NCI-H1092 (cell line): Measurements from ENCODE around the gene SGCG.
"Not testable (repeated sequence)": the region's sequence is repeated elsewhere in the genome, so short reads cannot be mapped to it uniquely, and the experiment has no call there.

Experiments used
- DNase-seq: peaks from one replicate; lab custom pipeline; 2025; lab: John Stamatoyannopoulos, UW

SGCG gene

GRCh38 chr13:23180711-23181110 lies at the start of gene SGCG:
SGCG (plus strand) TSS chr13:23180979; CDS start chr13:23203695, 22,716 bp downstream.
- DNase-seq = no peak

- DNase-seq = no peak
These were observed 46.2 kb upstream of the SGCG start for GRCh38 chr13:23134542-23134941.

GRCh38 chr13:23140492-23140891 lies 40.3 kb upstream of the SGCG start:
- no peak for DNase-seq

GRCh38 chr13:23141964-23142363 lies 38.8 kb upstream of the SGCG start:
- DNase-seq = no peak

- not testable (repeated sequence) for DNase-seq
These were observed 38.2 kb upstream of the SGCG start for GRCh38 chr13:23142607-23143006.

GRCh38 chr13:23144431-23144830 lies 36.3 kb upstream of the SGCG start:
- no peak for DNase-seq

GRCh38 chr13:23146006-23146405 lies 34.8 kb upstream of the SGCG start:
- DNase-seq = no peak

GRCh38 chr13:23146811-23147625 lies 33.8 kb upstream of the SGCG start:
- no peak for DNase-seq

GRCh38 chr13:23147827-23148226 lies 33.0 kb upstream of the SGCG start:
- no peak for DNase-seq

GRCh38 chr13:23157781-23158180 lies 23.0 kb upstream of the SGCG start:
- DNase-seq = no peak

GRCh38 chr13:23159205-23159759 lies 21.5 kb upstream of the SGCG start:
- DNase-seq = no peak

GRCh38 chr13:23159760-23160637 lies 20.8 kb upstream of the SGCG start:
- no peak for DNase-seq

GRCh38 chr13:23160638-23161480 lies 19.9 kb upstream of the SGCG start:
- DNase-seq = no peak

- no peak for DNase-seq
These were observed 19.3 kb upstream of the SGCG start for GRCh38 chr13:23161481-23161825.

GRCh38 chr13:23175920-23176319 lies 4.9 kb upstream of the SGCG start:
- DNase-seq = no peak

GRCh38 chr13:23182142-23182541 lies 1.4 kb downstream of the SGCG start:
- no peak for DNase-seq

GRCh38 chr13:23183292-23183691 lies 2.5 kb downstream of the SGCG start:
- no peak for DNase-seq

GRCh38 chr13:23185542-23185941 lies 4.8 kb downstream of the SGCG start:
- DNase-seq = no peak

- no peak for DNase-seq
These were observed 21.1 kb downstream of the SGCG start for GRCh38 chr13:23201870-23202269.

- DNase-seq = no peak
These were observed 21.6 kb downstream of the SGCG start for GRCh38 chr13:23202383-23202782.

- no peak for DNase-seq
These were observed 22.7 kb downstream of the SGCG start for GRCh38 chr13:23203516-23203915.

- no peak for DNase-seq
These were observed 25.0 kb downstream of the SGCG start for GRCh38 chr13:23205807-23206206.
